HG02970 (cell line): ENCODE measurements around the gene E2F8.

Experiments
- ATAC-seq: cut with Tn5 transposase; IDR thresholded peaks from one replicate; pipeline ENCODE4 v1.9.1; 2021; ENCODE audit warnings: mild to moderate bottlenecking, moderate library complexity, moderate number of reproducible peaks; ENCODE audit not compliant: unreplicated experiment, low FRiP score

E2F8 gene

GRCh38 chr11:19225123-19225522 is 15.6 kb downstream of the E2F8 start:
- ATAC-seq = no peak

GRCh38 chr11:19220903-19221724 is 19.6 kb downstream of the E2F8 start:
- no peak for ATAC-seq

- ATAC-seq = no peak
These were observed 21.8 kb downstream of the E2F8 start for GRCh38 chr11:19218786-19219460.

- no peak for ATAC-seq
These were observed 22.5 kb downstream of the E2F8 start for GRCh38 chr11:19218216-19218615.

GRCh38 chr11:19216709-19217374 is 23.9 kb downstream of the E2F8 start:
- no peak for ATAC-seq

GRCh38 chr11:19216021-19216420 is 24.7 kb downstream of the E2F8 start:
- ATAC-seq = no peak

GRCh38 chr11:19209617-19210370 is 31.0 kb downstream of the E2F8 start:
- no peak for ATAC-seq

- no peak for ATAC-seq
These were observed 31.7 kb downstream of the E2F8 start for GRCh38 chr11:19208959-19209546.

- ATAC-seq = no peak
These were observed 32.6 kb downstream of the E2F8 start for GRCh38 chr11:19208181-19208580.

- no peak for ATAC-seq
These were observed 35.9 kb downstream of the E2F8 start for GRCh38 chr11:19204836-19205235.

- no peak for ATAC-seq
These were observed 38.8 kb downstream of the E2F8 start, which contains the start of gene CSRP3 for GRCh38 chr11:19201737-19202605. Gene CSRP3 (minus strand): TSS chr11:19201983. CDS start chr11:19192448, 9,535 bp downstream.

- ATAC-seq = no peak
These were observed 40.1 kb downstream of the E2F8 start for GRCh38 chr11:19200410-19201201.

GRCh38 chr11:19199771-19200170 is 41.0 kb downstream of the E2F8 start:
- no peak for ATAC-seq

- no peak for ATAC-seq
These were observed 41.7 kb downstream of the E2F8 start for GRCh38 chr11:19199048-19199447.

GRCh38 chr11:19196432-19196831 is 44.3 kb downstream of the E2F8 start:
- no peak for ATAC-seq

- no peak for ATAC-seq
These were observed 46.0 kb downstream of the E2F8 start for GRCh38 chr11:19194620-19195308.

- no peak for ATAC-seq
These were observed 46.8 kb downstream of the E2F8 start for GRCh38 chr11:19193916-19194315.
